Measurements from ENCODE around the gene LIPM. TPM values are rescaled to one million over a fixed set of nuclear protein-coding genes. Genes with fewer than 3 reads are reported as not detected.

The LIPM gene
- polyA plus RNA-seq, 3 donors: 0.04 TPM; not detected in 2

DNA sequence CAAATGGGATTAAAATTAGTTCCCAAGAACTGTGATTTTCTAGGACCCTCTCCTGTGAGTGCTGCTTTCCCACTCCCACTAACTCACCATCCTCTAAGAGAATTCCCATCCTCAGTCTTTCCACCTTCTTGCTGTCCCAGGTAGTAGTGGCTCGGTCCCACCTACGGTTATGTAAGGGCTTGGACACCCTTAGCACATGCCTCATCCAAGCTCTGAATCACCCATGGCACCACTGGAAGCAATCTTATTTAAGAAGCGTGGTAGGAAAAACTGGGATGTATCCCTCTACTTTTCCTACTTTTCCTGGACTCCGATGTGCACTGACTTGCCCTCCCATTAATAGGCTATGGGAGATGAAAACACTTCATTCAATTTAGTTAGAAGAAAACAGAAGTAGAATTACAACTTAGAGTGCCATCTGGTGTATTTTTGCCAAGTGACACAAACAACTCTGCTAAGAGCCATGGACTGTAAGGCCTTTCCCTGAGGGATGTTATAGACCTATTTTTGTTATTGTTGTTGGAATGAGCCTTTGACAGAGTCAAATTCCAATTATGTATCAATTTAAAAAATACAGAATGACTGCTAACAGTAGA, 62.8 kb downstream of the LIPM start:
- 84 to 92% (median 91%) methylated on average over 4 of the region's 4 CpGs for WGBS, 3 donors
- no peak overlapping the region for H3K27ac ChIP-seq (ENCODE audit: low read depth, low read length)

DNA sequence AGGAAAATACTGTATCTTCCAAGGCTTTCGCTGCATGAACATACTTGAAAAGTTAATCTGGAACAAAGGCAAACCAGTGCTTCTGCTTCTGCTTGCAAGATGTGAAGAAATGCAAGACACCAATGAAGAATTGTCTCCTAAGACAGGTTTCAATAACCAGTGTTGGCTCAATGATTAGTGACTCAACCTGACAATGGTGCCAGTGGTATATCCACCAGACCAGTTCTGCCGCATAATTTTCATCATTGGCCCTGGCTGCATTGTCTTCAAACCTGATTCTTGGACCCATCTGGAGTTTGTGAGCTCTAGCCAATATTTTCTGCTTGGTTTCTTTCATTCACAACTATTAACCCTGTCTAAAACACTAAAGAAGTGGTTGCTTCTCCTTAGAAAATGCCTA, 63.9 kb downstream of the LIPM start:
- 90 to 94% (median 91%) methylated on average over 2 of the region's 2 CpGs for WGBS, 3 donors
- no peak overlapping the region for H3K27ac ChIP-seq (ENCODE audit: low read depth, low read length)

DNA sequence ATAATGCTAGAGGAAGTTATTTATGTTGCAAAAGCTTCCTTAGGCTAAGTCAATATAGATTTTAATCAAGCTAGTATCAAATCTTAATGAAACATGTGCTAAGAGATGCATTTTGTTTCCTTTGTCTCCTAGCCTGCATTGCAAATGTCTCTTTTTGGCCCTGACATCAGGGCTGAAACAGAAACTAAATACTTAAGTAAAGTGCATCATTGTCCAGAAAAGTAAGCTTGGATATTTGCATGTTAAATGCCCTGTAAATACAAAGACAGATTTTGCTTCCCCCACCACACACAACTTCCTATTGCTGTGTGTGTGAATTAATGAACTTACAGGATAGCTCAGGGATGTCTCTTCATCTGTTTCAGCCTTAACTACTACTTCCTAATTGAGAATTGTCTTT, 67.6 kb downstream of the LIPM start:
- H3K27ac ChIP-seq (ENCODE audit: low read depth, low read length): no peak overlapping the region

Other genes with a start within 250 kb of the LIPM start
- gene RNLS, start 219.4 kb upstream of the LIPM start, polyA plus RNA-seq: 10 to 100 TPM in 2 of 3 donors, 1 to 10 TPM in 1; 6.5 to 13.3 (median 10.8) TPM
- under 1 TPM in 2 of 3 donors, not detected in 1; 0.03 to 0.14 TPM for gene LIPJ, start 216.0 kb upstream of the LIPM start, polyA plus RNA-seq
- gene LIPF, start 138.3 kb upstream of the LIPM start, polyA plus RNA-seq: 1,000 to 10,000 TPM in 1 of 3 donors, 100 to 1,000 TPM in 1, 1 to 10 TPM in 1; 1.3 to 2,549 (median 298) TPM
- gene LIPK, start 96.5 kb upstream of the LIPM start, polyA plus RNA-seq: not detected
- gene LIPN, start 42.7 kb upstream of the LIPM start, polyA plus RNA-seq: under 1 TPM in 1 of 3 donors, not detected in 2; 0.49 TPM
- gene ANKRD22, start 49.1 kb downstream of the LIPM start, polyA plus RNA-seq: 10 to 100 TPM in 1 of 3 donors, 1 to 10 TPM in 2; 1.0 to 14.7 (median 3.2) TPM
- gene STAMBPL1, start 77.5 kb downstream of the LIPM start, polyA plus RNA-seq: 1 to 10 TPM; 2.4 to 5.4 (median 2.6) TPM
- gene ACTA2, start 150.0 kb downstream of the LIPM start, polyA plus RNA-seq: 100 to 1,000 TPM in 2 of 3 donors, 10 to 100 TPM in 1; 37.2 to 242 (median 231) TPM
- 10 to 100 TPM in 2 of 3 donors, 1 to 10 TPM in 1; 2.2 to 20.1 (median 14.0) TPM for gene FAS, start 188.1 kb downstream of the LIPM start, polyA plus RNA-seq

Data from adipose tissue (tissue), 3 donors.